GM21528 (cell line): Measurements from ENCODE around the gene ULBP2.

Source experiments
- ATAC-seq: cut with Tn5 transposase; IDR thresholded peaks from one replicate; pipeline ENCODE4 v1.9.1; 2021; ENCODE audit warnings: mild to moderate bottlenecking, moderate library complexity; ENCODE audit not compliant: unreplicated experiment, low FRiP score

Gene ULBP2, protein sequence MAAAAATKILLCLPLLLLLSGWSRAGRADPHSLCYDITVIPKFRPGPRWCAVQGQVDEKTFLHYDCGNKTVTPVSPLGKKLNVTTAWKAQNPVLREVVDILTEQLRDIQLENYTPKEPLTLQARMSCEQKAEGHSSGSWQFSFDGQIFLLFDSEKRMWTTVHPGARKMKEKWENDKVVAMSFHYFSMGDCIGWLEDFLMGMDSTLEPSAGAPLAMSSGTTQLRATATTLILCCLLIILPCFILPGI

DNA sequence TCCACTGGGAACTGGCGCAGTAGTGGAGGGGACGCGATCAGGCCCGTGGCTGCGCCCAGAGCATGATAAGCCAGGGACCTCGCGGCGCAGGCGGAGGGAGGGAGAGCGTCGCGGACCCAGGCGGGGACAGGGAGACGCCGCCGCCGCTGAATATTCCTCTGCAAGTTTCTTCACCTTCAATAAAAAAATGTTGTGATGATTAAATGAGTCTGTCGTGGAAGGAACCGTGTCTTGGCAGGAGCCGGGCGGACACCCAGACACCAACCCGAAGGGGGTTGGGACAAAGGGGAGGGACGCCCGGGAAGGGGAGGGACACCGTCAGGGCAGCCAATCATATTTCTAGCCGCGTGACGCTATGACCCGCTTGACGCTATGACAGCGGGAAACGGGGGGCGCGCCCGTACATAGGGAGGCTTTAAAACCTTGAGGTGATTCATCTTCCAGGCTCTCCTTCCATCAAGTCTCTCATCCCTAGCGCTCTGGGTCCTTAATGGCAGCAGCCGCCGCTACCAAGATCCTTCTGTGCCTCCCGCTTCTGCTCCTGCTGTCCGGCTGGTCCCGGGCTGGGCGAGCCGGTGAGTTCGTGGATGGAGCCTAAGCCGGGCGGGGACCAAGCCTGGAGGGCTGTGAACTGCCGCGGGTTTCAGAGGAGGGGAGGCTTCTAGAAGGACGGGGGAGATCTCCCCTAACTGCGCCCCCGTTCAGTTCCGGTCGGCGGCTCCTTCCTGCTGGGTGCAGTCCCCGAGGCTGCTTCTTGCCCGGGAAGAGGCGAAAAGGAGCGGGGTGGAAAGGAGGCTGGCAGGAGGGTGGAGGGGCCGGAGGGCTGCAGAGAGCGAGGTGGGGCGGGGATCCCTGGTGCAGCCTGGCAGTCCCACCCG, at the start of gene ULBP2:
ULBP2 (plus strand) TSS at position 432 of the 878 bp plus-strand sequence; CDS start at position 491, 59 bp downstream.
- ATAC-seq, result no peak

DNA sequence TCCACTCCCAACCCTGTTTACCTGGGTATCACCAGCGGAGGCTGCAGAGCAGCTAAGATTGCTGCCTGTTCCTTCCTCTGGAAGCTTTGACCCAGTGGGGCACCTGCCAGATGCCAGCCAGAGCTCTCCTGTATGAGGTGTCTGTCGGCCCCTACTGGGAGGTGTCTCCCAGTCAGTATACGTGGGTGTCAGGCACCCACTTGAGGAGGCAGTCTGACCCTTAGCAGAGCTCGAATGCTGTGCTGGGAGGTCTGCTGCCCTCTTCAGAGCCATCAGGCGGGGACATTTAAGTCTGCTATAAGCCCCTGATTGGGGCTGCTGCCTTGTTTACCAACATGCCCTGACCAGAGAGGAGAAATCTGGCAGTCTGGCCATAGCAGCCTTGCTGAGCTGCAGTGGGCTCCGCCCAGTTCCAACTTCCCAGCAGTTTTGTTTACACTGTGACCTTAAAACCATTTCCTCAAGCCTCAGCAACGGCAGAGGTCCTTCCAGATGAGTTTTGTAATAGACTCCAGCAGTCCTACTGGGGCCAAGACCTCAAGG, 46.7 kb upstream of the ULBP2 start:
- ATAC-seq, result no peak

DNA sequence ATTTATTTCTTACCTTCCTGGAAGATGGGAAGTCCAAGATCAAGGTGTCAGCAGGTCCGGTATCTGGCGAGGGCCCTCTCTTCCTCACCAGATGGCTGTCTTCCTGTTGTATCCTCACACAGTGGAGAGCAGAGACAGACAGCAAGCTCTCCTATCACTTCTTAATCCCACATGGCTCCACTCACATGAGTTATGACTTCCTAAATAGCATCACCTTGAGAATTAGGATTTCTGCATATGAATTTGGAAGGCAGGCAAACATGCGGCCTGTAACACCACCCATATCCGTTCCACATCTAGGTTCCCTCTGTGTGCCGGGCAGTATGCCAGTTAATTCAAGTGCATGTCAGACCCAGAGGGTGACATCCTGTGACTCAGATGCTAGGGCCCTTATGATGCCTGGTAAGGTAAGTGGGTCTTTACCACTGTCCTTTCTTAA, 46.0 kb upstream of the ULBP2 start:
- no peak for ATAC-seq

DNA sequence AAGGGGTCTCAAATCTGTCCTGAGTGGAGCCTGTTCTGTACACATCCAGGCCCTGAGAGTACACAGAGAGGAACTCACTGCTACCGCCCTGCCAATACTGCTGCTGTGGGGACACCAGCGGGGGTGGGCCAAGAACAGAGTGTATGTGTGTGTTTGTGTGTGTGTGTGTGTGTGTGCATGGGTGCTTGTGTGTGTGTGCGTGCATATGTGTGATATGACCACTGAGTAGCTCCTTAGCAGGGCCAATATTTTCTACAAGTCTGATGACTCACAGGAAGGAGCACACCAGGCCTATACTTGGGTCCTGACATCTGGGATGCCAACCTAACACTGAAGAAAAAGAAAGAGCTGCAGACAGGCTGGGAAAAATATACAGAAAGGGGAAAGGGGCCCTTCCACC, 45.3 kb upstream of the ULBP2 start:
- ATAC-seq, result no peak

DNA sequence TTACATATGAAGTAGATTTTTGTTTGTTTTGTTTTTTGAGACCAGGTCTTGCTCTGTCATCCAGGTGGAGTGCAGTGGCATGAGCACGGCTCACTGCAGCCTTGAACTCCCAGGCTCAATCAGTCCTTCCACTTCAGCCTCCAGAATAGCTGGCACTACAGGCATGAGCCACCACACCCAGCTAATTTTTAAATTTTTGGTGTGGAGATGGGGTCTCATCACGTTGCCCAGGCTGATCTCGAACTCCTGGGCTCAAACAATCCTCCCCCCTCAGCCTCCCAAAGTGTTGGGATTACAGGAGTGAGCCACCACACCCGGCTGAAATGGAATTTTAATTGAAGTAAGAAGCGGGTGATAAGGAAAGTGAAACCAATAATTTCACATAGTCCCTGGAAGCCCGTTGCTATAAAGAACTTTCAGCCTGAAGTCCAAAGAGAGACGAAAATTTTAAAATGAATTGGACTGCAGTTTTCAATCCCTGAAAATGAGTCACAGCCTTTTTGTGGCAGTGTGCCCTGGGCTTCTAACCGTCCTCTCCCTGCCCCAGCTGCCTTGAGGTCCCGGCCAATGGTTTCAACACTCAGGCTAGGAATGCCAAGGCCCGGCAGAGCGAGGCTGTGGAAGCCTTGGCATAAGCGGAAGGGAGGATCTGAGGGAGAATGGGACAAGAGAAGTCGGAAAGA, 44.7 kb upstream of the ULBP2 start:
- no peak for ATAC-seq

DNA sequence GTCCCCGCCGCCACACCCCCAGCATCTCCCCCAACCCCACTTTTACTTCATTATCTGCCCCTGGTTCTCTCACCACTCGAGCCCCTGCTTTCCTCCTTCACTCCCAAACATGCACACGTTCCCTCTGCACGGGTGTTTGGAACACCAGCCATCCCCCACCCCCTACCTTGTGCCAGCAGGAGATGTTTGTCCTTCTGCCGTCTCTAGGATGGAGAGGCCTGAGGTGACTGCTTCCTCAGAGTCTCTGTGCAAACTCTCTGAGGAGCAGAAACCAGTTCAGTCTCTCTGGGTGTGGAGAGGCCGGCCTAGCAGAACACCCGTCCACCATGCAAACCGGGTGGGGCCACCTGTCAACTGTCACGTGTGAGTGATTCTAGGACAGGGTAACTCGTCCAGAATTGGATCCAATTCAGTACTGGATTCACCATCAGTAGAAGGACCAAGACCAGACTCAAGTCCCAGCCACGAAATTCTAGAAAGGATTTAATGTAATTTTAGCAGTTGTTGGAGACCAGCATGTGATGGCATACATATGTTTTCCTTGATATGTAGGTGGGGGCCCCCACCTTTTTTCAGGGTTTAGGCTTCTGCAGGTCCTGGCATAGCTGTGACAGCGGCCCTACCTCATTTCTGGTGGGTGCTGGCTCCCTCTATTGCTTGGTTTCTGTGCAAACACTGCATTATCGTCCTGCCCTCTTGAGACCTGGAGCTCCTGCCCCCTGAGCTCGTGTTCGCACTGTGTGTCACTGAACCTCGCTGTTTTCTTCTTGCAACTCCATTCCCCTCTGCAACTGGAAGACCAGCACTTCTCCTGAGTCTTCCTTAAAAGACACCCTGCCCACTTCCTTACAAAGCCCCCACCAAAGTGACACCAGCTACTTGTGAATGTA, 43.7 kb upstream of the ULBP2 start, which contains the start of gene RAET1E:
RAET1E (minus strand) TSS at position 259 of the 890 bp plus-strand sequence. CDS start 7,212 bp downstream, outside the sequence.
- ATAC-seq, result no peak

DNA sequence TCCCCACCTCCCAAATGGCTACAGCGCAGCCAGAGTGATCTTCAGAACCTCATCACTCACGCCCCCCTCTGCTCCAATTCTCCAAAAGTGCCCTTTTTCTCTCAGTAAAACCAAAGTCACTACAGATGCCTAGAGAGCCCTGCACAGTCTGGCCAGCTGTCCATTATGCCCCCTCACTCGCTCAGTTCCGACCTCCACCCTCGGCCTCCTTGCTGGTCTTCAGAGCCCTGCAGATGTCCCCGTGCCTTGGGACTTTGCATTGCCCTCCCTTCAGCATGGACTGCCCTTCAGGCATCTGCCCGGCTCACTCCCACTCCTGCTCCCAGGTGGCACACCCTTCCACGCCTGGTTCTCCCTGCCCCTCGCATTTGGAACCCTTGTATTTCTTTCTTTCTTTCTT, 42.8 kb upstream of the ULBP2 start:
- ATAC-seq, result no peak

DNA sequence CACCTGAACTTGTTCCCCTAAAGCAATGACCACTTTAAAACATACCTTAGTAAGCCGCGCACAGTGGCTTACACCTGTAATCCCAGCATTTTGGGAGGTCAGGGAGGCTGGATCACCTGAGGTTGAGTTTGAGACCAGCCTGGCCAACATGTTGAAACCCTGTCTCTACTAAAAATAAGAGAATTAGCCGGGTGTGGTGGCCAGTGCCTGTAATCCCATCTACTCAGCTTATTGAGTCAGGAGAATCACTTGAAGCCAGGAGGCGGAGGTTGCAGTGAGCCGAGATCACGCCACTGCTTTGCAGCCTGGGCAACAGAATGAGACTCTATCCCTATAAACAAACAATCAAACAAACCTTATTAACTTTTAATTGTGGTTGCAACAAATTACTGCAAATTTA, 42.3 kb upstream of the ULBP2 start:
- ATAC-seq, result no peak

DNA sequence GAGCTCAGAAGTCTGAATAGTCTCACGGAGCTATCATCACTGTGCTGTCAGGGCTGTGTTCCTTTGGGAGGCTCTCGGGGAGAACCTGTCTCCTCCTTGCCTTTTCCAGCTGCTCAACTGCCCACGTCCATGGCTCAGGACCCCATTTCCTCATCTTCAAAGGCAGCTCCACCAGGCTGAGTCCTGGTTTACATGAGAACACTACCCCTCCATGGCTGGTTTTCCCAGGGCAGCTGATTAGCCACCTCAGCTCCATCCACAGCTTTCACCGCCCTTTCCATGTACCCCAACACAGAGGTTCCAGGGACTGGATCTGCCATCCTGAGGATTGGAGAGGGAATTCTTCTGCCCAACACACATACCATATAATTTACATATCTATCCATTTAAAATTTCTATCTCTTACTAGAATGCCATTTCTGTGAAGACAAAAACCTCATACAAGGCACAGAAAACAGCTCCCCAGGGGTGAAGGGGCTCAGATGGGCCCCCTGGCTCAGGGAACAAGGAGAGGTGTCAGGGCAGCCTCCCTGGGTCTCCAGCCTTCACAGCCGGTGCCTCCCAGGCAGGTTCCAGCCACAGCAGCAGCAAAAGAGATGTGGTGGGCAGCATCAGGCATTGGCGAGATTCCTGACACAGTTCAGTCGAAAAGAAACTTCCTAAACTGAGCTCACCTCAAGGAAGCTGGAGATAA, 41.7 kb upstream of the ULBP2 start:
- no peak for ATAC-seq

DNA sequence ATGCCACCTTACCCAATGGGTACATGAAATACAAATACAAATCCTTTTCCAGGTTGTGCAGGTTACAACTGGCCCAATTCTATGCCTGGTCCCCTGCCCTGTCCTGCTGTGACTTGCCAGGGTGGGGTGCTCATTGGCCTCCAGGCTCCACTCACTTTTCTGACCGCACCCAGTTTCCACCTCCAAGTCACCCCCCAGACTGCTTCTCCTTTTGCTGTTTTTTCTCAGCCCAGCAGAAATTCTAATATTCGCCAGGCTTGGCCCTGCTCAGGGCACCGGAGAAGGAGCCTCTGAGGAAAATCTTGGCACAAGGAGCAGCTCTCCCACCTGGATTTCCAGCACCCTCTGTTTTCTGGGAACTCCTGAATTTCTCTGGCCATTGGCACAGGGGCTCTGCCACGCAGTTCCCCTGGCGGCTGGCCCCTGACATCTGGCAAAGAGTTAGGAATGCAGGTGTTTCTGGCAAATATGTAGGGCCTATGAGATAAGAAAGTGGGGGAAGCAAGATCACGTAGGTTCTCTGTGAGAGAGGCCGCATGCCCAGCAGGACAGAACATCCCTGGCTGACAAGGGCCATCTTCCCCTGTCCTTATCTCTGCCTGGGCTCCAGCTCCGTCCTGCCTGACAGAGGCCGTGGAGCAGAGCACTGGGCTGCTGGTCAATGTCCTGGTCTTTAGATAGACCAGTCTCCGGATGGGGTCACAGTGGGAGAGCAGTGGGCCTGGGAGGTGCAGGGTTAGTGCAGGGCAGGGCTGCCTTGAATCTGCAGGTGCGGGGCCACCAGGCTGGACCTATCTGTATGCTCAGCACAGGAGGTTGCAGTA, 41.0 kb upstream of the ULBP2 start:
- no peak for ATAC-seq

DNA sequence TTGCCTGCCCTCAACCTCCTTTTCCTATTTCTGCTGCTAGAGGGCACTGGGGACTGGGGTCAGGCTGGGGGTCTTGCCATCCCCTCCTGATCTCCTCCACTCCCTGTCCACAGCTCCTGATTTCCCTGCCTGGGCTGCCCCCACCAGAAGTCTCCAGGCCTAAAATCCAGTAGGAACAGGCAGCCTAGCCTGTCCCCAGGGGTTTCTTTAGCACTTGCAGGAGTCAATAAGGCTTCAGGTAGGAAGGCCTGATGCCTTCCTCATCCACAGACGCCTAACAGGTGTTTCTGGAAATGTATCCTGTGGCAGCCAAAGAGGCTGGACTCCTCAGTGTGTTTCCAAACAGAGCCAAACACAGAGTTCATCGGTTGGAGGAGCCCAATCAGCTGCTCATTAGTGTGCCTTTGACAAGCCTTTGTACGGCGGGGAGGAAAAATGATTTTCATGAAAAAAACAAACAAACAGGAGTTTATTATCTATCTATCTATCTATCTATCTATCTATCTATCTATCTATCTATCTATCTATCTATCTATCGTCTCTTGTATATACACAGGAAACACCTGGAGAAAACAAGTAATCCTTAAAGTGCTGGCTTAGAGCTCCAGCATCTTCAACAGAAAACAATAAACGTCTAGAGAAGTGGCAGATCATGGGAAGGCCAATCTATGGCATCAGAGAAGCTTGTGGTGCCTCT, 40.2 kb upstream of the ULBP2 start:
- no peak for ATAC-seq

DNA sequence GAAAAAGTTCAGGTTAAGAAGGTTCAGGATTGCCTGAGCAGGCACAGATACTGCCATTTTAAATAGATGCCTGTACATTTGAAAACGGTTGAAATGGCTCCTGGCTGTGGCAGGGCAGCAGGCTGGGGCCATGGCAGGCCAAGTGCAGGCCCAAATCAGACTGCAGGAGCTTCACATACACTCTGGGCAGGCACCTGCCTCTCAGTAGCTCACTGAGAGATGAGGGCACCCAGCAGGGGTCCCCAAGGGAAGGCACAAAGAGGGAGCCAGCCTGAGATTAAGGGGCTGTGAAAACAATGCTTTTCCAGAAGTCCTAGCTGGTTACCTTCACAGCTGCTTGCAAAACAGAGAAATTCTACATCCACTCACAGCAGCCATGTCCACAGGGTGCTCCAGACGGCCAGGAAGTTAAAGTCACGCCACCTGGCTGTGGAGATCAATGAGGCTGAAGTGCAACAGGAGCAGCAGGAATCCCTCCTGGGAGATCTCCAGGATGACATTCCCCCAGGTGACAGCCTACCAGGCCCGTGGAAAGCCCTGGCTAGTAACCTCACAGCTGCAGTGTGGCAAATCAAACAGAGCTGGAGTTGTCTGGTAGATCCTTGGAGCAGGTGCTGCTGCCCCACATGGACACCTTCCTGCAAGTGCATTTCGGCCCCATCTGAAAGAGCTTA, 37.7 kb upstream of the ULBP2 start:
- ATAC-seq, result no peak

DNA sequence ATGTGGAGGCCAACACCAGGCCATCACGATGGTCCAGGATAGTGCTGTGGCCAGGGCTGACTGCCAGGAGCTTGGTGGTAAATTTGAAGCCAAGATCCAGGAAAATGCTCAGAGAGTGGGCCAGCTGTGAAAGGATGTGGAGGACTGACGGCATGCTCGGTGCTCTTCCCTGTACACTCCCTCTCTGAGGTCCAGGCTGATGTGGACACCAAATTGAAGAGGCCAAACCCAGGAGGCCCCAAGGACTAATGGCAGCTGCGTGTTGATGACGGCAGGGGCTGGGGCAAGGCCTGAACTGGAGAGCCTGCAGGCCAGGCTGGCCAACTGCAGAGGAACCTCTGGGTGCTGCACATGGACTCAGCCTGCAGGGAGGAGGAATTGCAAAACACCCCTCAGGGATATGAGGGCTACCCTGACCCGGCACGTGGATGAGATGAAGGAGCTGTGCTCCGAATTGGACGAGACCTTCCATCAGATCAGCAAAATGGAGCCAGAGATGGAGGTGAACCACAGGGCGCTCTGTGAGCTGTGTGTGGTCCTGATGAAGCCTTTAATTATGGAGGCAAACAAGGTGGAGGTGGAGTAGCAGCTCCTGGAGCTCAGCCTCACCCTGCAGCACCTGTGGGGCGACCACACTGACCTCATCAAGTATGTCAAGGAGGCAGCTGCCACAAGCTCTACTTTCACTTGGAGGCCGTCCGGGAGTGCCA, 37.0 kb upstream of the ULBP2 start:
- ATAC-seq, result no peak

DNA sequence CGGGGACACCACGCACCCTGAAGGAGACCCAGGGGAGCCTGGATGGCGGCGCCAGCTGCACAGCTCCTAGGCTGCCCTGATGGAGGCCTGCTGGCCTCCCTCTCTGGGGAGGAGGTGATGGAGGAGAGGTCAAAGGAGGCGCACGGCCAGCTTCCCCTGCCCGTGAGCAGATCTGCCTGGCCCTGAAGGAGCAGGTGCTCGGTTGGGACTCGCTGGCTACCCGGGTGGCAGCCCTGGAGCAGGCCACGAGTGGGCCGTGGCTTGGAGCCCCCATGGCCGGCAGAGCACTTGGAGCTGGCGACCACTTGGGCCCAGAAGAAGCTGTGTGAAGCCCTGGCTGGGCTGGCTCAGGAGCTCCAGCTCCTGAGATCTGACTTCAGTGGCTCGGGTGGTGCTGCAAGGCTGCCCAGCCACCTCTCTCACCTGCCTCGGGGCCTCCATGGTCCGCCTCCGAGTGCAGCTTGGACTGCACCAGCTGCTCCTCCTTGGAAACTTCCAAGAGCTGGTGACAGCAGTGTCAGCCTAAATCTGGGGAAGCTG, 36.4 kb upstream of the ULBP2 start:
- ATAC-seq, result no peak

DNA sequence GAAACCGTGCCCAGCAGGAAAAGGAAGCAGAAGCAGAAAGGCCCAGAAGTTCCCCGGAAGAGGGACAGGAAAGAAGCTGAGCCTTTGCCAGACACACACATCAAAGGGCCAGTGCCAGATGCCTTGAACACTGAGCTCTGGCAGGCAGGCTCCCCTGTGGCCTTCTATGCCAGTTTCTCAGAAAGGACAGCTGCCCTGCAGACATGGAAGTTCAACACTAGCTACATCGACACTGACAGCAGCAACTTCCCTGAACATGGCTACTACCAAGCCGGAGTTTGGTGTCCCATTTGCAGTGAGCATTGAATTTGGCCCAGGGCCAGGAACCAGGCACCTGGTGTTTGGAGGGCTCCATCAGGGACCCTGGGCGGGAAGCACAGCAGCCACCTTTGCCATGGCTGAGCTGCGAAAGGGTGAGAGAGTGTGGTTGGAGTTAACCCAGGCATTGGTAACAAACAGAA, 35.9 kb upstream of the ULBP2 start:
- no peak for ATAC-seq

DNA sequence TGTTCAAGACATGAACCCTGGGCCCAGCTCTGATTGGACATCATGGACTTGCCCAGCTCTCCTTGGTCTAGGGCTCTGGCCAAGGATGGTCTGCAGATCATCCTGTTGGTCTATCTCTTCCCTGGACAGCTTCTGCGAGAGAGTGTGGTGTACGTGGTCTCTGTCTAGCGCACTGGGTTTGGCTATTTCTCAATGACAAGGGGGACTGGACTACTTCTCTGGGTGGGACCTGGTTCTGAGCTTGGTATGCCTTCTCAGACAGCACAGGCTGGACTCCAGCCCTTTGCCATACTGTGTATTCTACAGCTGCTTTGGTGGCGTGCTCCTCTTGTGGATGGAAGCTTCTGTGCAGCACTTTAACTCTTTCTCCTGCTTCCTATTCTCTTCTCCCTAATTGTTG, 35.4 kb upstream of the ULBP2 start:
- ATAC-seq, result no peak
